GM23248 (cell line): ENCODE data around the gene LAMP5.

Experiments used
- EZH2 ChIP-seq: fragments of 200-600 bp; sonication (generic); IDR thresholded peaks from 2 replicates; pipeline ENCODE4 v1.6.1; 2018; ENCODE audit warnings: antibody characterized with exemption, mild to moderate bottlenecking; ENCODE audit not compliant: insufficient read depth, poor library complexity, severe bottlenecking
- EZH2phosphoT487 ChIP-seq: fragments of 200-600 bp; sonication (generic); IDR thresholded peaks from 2 replicates; pipeline ENCODE4 v1.6.1; 2018; ENCODE audit warnings: antibody characterized with exemption, moderate library complexity, mild to moderate bottlenecking, low read depth; ENCODE audit not compliant: insufficient read depth

DNA sequence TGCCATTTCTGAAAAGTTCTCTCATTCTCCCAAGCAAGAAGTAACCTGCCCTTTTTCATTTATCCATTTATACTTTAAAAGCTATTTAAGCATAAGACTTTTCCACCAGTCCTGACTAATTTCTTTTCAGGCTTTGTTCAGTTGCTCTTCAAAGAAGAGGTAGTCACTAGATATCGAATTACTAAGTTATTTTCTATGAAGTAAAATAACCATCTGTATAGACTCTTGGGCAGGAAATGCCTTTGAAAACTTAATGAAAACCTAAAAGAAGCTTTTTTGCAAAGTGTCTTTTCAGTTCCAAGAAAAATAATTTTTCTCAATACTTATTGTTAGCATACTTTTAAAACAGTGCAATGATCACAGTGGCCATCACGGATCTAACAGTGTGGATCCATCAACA lies 31.3 kb upstream of the LAMP5 start:
- TF ChIP-seq EZH2phosphoT487 (no peak), EZH2 (no peak)
